ENCODE data around the gene SCN9A. TPM values are rescaled to one million over a fixed set of nuclear protein-coding genes. Genes with fewer than 3 reads are reported as not detected.
A peak's percentile ranks its signal among the peaks of the same experiment; 100 is the strongest.
"Not testable (repeated sequence)": the region's sequence is repeated elsewhere in the genome, so short reads cannot be mapped to it uniquely, and the experiment has no call there.

Gene SCN9A
- total RNA-seq, 2 experiments from 2014 or later: 0.48 to 0.52 TPM

GRCh38 chr2:166206153-166206552 lies 169.6 kb downstream of the SCN9A start:
- CTCF ChIA-PET; H3K27me3 Mint-ChIP-seq; H3K36me3 Mint-ChIP-seq (ENCODE audit: low read depth); H3K27ac Mint-ChIP-seq; H3K4me3 Mint-ChIP-seq; H3K9me3 Mint-ChIP-seq; DNase-seq; POLR2A ChIA-PET; H3K4me1 Mint-ChIP-seq: not testable (repeated sequence)

GRCh38 chr2:166202778-166203177 lies 173.0 kb downstream of the SCN9A start:
- H3K27ac Mint-ChIP-seq: no peak overlapping the region
- CTCF ChIA-PET: no interaction called here
- no peaks in the 10 kb centered on the region for H3K9me3 Mint-ChIP-seq

GRCh38 chr2:166197446-166197845 lies 178.3 kb downstream of the SCN9A start:
- CTCF ChIA-PET: no interaction called here
- H3K4me1 Mint-ChIP-seq: no peaks in the 10 kb centered on the region

More at GRCh38 chr2:166202778-166203177, 173.0 kb downstream of the SCN9A start:
- POLR2A ChIA-PET: no interaction called here
- Mint-ChIP-seq H3K27me3 (no peaks in the 10 kb centered on the region), H3K4me1 (no peaks in the 10 kb centered on the region), H3K4me3 (no peak overlapping the region), H3K36me3 (ENCODE audit: low read depth) (no peaks in the 10 kb centered on the region)
- no peak for DNase-seq

GRCh38 chr2:166193407-166193806 lies 182.3 kb downstream of the SCN9A start:
- Mint-ChIP-seq H3K27me3 (no peaks in the 10 kb centered on the region), H3K4me1 (no peaks in the 10 kb centered on the region), H3K9me3 (no peaks in the 10 kb centered on the region), H3K4me3 (no peak overlapping the region), H3K27ac (no peak overlapping the region), H3K36me3 (ENCODE audit: low read depth) (no peaks in the 10 kb centered on the region)
- DNase-seq: no peak
- ChIA-PET CTCF (no interaction called here), POLR2A (no interaction called here)

More at GRCh38 chr2:166197446-166197845, 178.3 kb downstream of the SCN9A start:
- DNase-seq: no peak
- H3K9me3 Mint-ChIP-seq: no peaks in the 10 kb centered on the region
- no peaks in the 10 kb centered on the region for H3K36me3 Mint-ChIP-seq (ENCODE audit: low read depth)
- no peaks in the 10 kb centered on the region for H3K27me3 Mint-ChIP-seq
- no peak overlapping the region for H3K27ac Mint-ChIP-seq
- POLR2A ChIA-PET: no interaction called here
- H3K4me3 Mint-ChIP-seq: no peak overlapping the region

GRCh38 chr2:166188084-166188483 lies 187.7 kb downstream of the SCN9A start:
- POLR2A ChIA-PET: no interaction called here
- Mint-ChIP-seq H3K27ac (no peak overlapping the region), H3K4me1 (no peaks in the 10 kb centered on the region), H3K36me3 (ENCODE audit: low read depth) (no peaks in the 10 kb centered on the region), H3K27me3 (no peaks in the 10 kb centered on the region), H3K9me3 (no peaks in the 10 kb centered on the region), H3K4me3 (no peak overlapping the region)
- CTCF ChIA-PET: no interaction called here
- DNase-seq: no peak

GRCh38 chr2:166184789-166185188 lies 191.0 kb downstream of the SCN9A start:
- Mint-ChIP-seq H3K9me3 (no peaks in the 10 kb centered on the region), H3K4me3 (no peak overlapping the region), H3K27ac (no peak overlapping the region), H3K36me3 (ENCODE audit: low read depth) (no peaks in the 10 kb centered on the region), H3K4me1 (no peaks in the 10 kb centered on the region), H3K27me3 (no peaks in the 10 kb centered on the region)
- CTCF ChIA-PET: no interaction called here
- POLR2A ChIA-PET: no interaction called here
- no peak for DNase-seq

- Mint-ChIP-seq H3K36me3 (ENCODE audit: low read depth) (no peaks in the 10 kb centered on the region), H3K4me1 (no peaks in the 10 kb centered on the region), H3K9me3 (no peaks in the 10 kb centered on the region), H3K4me3 (no peak overlapping the region), H3K27ac (no peak overlapping the region), H3K27me3 (peaks cover 6% of the 10 kb centered on the region)
- POLR2A ChIA-PET: no interaction called here
- no peak for DNase-seq
- CTCF ChIA-PET: interaction anchor here (0.6 to 0.7 kb wide), 3 partner anchors 134 to 301 kb away, joined by 3 read pairs; no protein-coding TSS in a partner anchor
Observed at GRCh38 chr2:166181813-166182154, 194.0 kb downstream of the SCN9A start.

GRCh38 chr2:166180951-166181812 lies 194.6 kb downstream of the SCN9A start:
- no peak overlapping the region for H3K4me3 Mint-ChIP-seq
- H3K4me1 Mint-ChIP-seq: no peaks in the 10 kb centered on the region
- CTCF ChIA-PET: interaction anchor here (0.6 kb wide), 1 partner anchor 70 kb away, joined by 3 read pairs; no protein-coding TSS in a partner anchor
- H3K27ac Mint-ChIP-seq: no peak overlapping the region
- peaks cover 6% of the 10 kb centered on the region for H3K27me3 Mint-ChIP-seq
- H3K36me3 Mint-ChIP-seq (ENCODE audit: low read depth): no peaks in the 10 kb centered on the region
- POLR2A ChIA-PET: no interaction called here
- peak; percentile 29 for DNase-seq
- no peaks in the 10 kb centered on the region for H3K9me3 Mint-ChIP-seq

GRCh38 chr2:166179201-166179600 lies 196.5 kb downstream of the SCN9A start:
- Mint-ChIP-seq H3K36me3 (ENCODE audit: low read depth) (no peaks in the 10 kb centered on the region), H3K27ac (no peak overlapping the region), H3K4me1 (no peaks in the 10 kb centered on the region), H3K9me3 (no peaks in the 10 kb centered on the region), H3K27me3 (peaks cover 6% of the 10 kb centered on the region), H3K4me3 (no peak overlapping the region)
- ChIA-PET CTCF (no interaction called here), POLR2A (no interaction called here)
- DNase-seq: no peak

GRCh38 chr2:166173263-166173662 lies 202.5 kb downstream of the SCN9A start:
- Mint-ChIP-seq H3K36me3 (ENCODE audit: low read depth) (no peaks in the 10 kb centered on the region), H3K9me3 (no peaks in the 10 kb centered on the region), H3K4me3 (no peak overlapping the region), H3K27me3 (peaks cover 13% of the 10 kb centered on the region), H3K4me1 (no peaks in the 10 kb centered on the region), H3K27ac (no peak overlapping the region)
- ChIA-PET CTCF (no interaction called here), POLR2A (no interaction called here)
- DNase-seq: no peak

GRCh38 chr2:166171216-166171615 lies 204.5 kb downstream of the SCN9A start:
- ChIA-PET CTCF (no interaction called here), POLR2A (interaction anchor here (0.6 kb wide), 1 partner anchor 29 kb away, joined by 3 read pairs; no protein-coding TSS in a partner anchor)
- H3K27me3 Mint-ChIP-seq: peaks cover 10% of the 10 kb centered on the region
- no peaks in the 10 kb centered on the region for H3K36me3 Mint-ChIP-seq (ENCODE audit: low read depth)
- H3K4me1 Mint-ChIP-seq: no peaks in the 10 kb centered on the region
- no peak overlapping the region for H3K4me3 Mint-ChIP-seq
- H3K27ac Mint-ChIP-seq: no peak overlapping the region
- H3K9me3 Mint-ChIP-seq: no peaks in the 10 kb centered on the region
- no peak for DNase-seq

GRCh38 chr2:166170356-166170755 lies 205.4 kb downstream of the SCN9A start:
- no peaks in the 10 kb centered on the region for H3K36me3 Mint-ChIP-seq (ENCODE audit: low read depth)
- no peak overlapping the region for H3K4me3 Mint-ChIP-seq
- H3K27ac Mint-ChIP-seq: no peak overlapping the region
- H3K27me3 Mint-ChIP-seq: peaks cover 10% of the 10 kb centered on the region
- ChIA-PET CTCF (no interaction called here), POLR2A (no interaction called here)
- H3K9me3 Mint-ChIP-seq: no peaks in the 10 kb centered on the region
- no peaks in the 10 kb centered on the region for H3K4me1 Mint-ChIP-seq
- no peak for DNase-seq

- Mint-ChIP-seq H3K4me1 (no peaks in the 10 kb centered on the region), H3K27me3 (peaks cover 10% of the 10 kb centered on the region), H3K27ac (no peak overlapping the region), H3K36me3 (ENCODE audit: low read depth) (no peaks in the 10 kb centered on the region), H3K4me3 (no peak overlapping the region), H3K9me3 (no peaks in the 10 kb centered on the region)
- no peak for DNase-seq
- ChIA-PET POLR2A (no interaction called here), CTCF (no interaction called here)
Observed at GRCh38 chr2:166167449-166167848, 208.3 kb downstream of the SCN9A start.

- H3K36me3 Mint-ChIP-seq (ENCODE audit: low read depth): no peaks in the 10 kb centered on the region
- POLR2A ChIA-PET: no interaction called here
- no peaks in the 10 kb centered on the region for H3K9me3 Mint-ChIP-seq
- no peak overlapping the region for H3K4me3 Mint-ChIP-seq
- CTCF ChIA-PET: no interaction called here
- H3K27ac Mint-ChIP-seq: no peak overlapping the region
- no peaks in the 10 kb centered on the region for H3K4me1 Mint-ChIP-seq
- DNase-seq: no peak
- peaks cover 9% of the 10 kb centered on the region for H3K27me3 Mint-ChIP-seq
Observed at GRCh38 chr2:166163775-166164174, 212.0 kb downstream of the SCN9A start.
